A549 (cell line): Measurements from ENCODE around the gene CSN3.

Experiments used
- CBX2 ChIP-seq: fragments of 200-600 bp; sonication (generic); IDR thresholded peaks from 2 replicates; pipeline ENCODE4 v1.6.1; 2016; ENCODE audit warnings: low read depth, mild to moderate bottlenecking, borderline replicate concordance
- CTCF ChIP-seq: fragments of >200 bp; sonication (Bioruptor Twin); formaldehyde crosslinking; IDR thresholded peaks from 3 replicates; pipeline ENCODE4 v1.5.1; 2016
- KDM1A ChIP-seq: fragments of 200-600 bp; sonication (generic); IDR thresholded peaks from 2 replicates; pipeline ENCODE4 v1.6.1; 2016; ENCODE audit warnings: low read depth, mild to moderate bottlenecking
- MAZ ChIP-seq: fragments of 150-350 bp; IDR thresholded peaks from 2 replicates; pipeline ENCODE4 v1.6.1; 2014; ENCODE audit warnings: antibody characterized with exemption, low read depth, low read length, borderline replicate concordance
- MYC ChIP-seq: IDR thresholded peaks from 2 replicates; pipeline ENCODE4 v1.6.1; 2012; ENCODE audit warnings: mild to moderate bottlenecking, inconsistent platforms, low read length, improper control_type of control experiment, borderline replicate concordance
- NFE2L2 ChIP-seq: fragments of 150-350 bp; conservative IDR thresholded peaks from 2 replicates; pipeline ENCODE4 v1.6.1; 2014; ENCODE audit warnings: low read length
- NR3C1 ChIP-seq: fragments of >200 bp; sonication (Bioruptor Twin); formaldehyde crosslinking; IDR thresholded peaks from 3 replicates; pipeline ENCODE4 v1.6.1; 2017
- PHF8 ChIP-seq: fragments of 200-600 bp; sonication (generic); IDR thresholded peaks from 2 replicates; pipeline ENCODE4 v1.6.1; 2016; ENCODE audit warnings: low read depth, mild to moderate bottlenecking, antibody characterized with exemption, moderate library complexity, borderline replicate concordance
- POLR2A ChIP-seq: IDR thresholded peaks from 2 replicates; pipeline ENCODE4 v1.6.1; 2012; ENCODE audit warnings: mild to moderate bottlenecking, low read length
- RAD21 ChIP-seq, 2 experiments: fragments of >200 bp in 1 of 2; sonication (Bioruptor Twin) in 1 of 2; formaldehyde crosslinking in 1 of 2; IDR thresholded peaks in 1 of 2; conservative IDR thresholded peaks in 1 of 2; 2 replicates in 1 of 2; 3 replicates in 1 of 2; pipeline ENCODE4 v1.6.1; 2012 to 2018; ENCODE audit warnings: inconsistent platforms in 1 of 2
- TFCP2L1 ChIP-seq: fragments of 250-450 bp; sonication (Bioruptor Pico); IDR thresholded peaks from 2 replicates; pipeline ENCODE4 v1.5.0; 2021; ENCODE audit warnings: mild to moderate bottlenecking
- ZFP36 ChIP-seq: fragments of 450-650 bp; IDR thresholded peaks from 2 replicates; pipeline ENCODE4 v1.6.1; 2014; ENCODE audit warnings: borderline replicate concordance; ENCODE audit not compliant: partially characterized antibody
- TF ChIP-seq, protein P1 (sequence below): fragments of >200 bp; sonication (Bioruptor Twin); formaldehyde crosslinking; IDR thresholded peaks from 3 replicates; pipeline ENCODE4 v1.6.1; 2016
- TF ChIP-seq, protein P2 (sequence below): fragments of 200-600 bp; sonication (generic); IDR thresholded peaks from 2 replicates; pipeline ENCODE4 v1.6.1; 2016; ENCODE audit warnings: antibody characterized with exemption, mild to moderate bottlenecking, moderate library complexity

DNA sequence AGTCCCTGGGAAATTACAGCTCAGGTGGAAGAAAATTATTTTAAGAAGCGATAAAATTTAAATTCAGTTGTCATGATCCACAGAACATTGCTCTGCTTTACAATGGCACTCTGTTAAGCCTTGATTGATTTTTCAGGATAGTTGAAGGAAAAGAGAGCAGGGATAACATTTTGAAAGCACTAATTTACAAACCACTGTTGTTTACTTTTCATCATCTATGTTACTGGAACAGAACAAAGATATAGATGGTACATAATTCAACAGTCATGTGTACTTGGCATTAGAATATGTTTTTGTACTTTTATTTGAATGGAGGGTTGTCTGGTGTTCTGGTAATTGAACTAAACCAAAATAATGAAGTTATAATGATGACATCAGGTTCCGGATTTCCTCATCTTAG, 49.5 kb upstream of the CSN3 start:
- no peak for TF ChIP-seq RAD21 (conservative IDR thresholded peaks at IDR 0.05 in 1 of 2, IDR thresholded peaks at IDR 0.05 in 1 of 2)
- no peak for TF ChIP-seq NR3C1
- TF ChIP-seq CTCF, result no peak
- TF ChIP-seq KDM1A, result no peak
- TF ChIP-seq, protein P1, sequence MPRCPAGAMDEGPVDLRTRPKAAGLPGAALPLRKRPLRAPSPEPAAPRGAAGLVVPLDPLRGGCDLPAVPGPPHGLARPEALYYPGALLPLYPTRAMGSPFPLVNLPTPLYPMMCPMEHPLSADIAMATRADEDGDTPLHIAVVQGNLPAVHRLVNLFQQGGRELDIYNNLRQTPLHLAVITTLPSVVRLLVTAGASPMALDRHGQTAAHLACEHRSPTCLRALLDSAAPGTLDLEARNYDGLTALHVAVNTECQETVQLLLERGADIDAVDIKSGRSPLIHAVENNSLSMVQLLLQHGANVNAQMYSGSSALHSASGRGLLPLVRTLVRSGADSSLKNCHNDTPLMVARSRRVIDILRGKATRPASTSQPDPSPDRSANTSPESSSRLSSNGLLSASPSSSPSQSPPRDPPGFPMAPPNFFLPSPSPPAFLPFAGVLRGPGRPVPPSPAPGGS, result no peak
- TF ChIP-seq, protein P2, sequence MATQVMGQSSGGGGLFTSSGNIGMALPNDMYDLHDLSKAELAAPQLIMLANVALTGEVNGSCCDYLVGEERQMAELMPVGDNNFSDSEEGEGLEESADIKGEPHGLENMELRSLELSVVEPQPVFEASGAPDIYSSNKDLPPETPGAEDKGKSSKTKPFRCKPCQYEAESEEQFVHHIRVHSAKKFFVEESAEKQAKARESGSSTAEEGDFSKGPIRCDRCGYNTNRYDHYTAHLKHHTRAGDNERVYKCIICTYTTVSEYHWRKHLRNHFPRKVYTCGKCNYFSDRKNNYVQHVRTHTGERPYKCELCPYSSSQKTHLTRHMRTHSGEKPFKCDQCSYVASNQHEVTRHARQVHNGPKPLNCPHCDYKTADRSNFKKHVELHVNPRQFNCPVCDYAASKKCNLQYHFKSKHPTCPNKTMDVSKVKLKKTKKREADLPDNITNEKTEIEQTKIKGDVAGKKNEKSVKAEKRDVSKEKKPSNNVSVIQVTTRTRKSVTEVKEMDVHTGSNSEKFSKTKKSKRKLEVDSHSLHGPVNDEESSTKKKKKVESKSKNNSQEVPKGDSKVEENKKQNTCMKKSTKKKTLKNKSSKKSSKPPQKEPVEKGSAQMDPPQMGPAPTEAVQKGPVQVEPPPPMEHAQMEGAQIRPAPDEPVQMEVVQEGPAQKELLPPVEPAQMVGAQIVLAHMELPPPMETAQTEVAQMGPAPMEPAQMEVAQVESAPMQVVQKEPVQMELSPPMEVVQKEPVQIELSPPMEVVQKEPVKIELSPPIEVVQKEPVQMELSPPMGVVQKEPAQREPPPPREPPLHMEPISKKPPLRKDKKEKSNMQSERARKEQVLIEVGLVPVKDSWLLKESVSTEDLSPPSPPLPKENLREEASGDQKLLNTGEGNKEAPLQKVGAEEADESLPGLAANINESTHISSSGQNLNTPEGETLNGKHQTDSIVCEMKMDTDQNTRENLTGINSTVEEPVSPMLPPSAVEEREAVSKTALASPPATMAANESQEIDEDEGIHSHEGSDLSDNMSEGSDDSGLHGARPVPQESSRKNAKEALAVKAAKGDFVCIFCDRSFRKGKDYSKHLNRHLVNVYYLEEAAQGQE, result no peak
- TF ChIP-seq POLR2A, result no peak
- no peak for TF ChIP-seq PHF8
- TF ChIP-seq TFCP2L1, result no peak
- no peak for TF ChIP-seq NFE2L2
- no peak for TF ChIP-seq CBX2
- TF ChIP-seq ZFP36, result no peak
- no peak for TF ChIP-seq MAZ
- TF ChIP-seq MYC, result no peak
